ENCODE results near the gene STEAP4. TPM values are rescaled to one million over a fixed set of nuclear protein-coding genes. Genes with fewer than 3 reads are reported as not detected.

STEAP4 gene
- polyA plus RNA-seq, 1 of the 3 experiments (the other 2 are of a cell fraction): not detected

DNA sequence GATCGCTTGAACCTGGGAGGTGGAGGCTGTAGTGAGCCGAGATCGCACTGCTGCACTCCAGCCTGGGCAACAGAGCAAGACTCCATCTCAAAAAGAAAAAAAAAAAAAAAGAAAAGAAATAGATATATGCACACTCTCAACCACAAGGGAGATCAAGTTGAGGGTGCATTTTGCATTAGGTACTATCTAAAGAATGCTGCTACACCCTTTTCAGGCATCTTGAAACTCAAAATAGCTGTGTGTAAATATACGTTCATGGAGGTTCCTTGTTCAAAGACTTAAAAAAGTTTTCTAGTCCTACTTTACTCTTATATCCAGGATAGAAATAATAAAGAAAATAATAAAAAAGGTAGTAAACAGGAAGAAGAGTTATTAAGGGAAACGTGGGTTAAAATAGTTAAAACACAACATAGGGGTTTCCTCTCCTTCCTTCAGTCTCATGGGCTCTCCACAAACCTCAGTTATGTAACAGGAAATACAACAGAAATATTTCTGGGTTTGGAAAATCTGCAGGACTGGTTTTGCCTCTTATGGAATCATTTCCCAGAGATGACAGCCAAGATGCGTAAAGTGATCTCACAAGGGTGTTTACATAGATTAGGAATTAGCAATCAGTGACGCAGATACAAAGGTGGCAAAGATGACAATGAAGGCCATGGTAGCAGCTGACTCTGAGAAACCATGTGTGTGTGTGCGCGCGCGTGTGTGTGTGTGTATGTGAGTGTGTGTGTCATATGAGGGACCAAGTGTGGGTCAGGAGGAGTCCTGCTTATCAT, 15.1 kb downstream of the STEAP4 start:
- Histone ChIP-seq H3K36me3 (replicated peaks in 1 of 2; ENCODE audit: control insufficient read depth in 1 of 2, insufficient read depth in 2 of 2, low read length in 1 of 2) (no peaks in the 10 kb centered on the region), H3K27ac (ENCODE audit: low read depth in 2 of 2, low read length in 1 of 2) (no peak overlapping the region), H3K27me3 (ENCODE audit: insufficient read depth) (no peaks in the 10 kb centered on the region), H3K4me3 (ENCODE audit: low read depth in 2 of 2, low read length in 1 of 2) (no peak overlapping the region), H3K79me2 (ENCODE audit: insufficient read depth) (no peaks in the 10 kb centered on the region), H3K9me3 (no peaks in the 10 kb centered on the region), H3K9me2 (0 out of 2 replicates have a peak, but pooled peaks cover 2% of the 10 kb centered on the region), H3F3A (replicated peaks; ENCODE audit: insufficient read depth) (no peaks in the 10 kb centered on the region), H3K9ac (no peak overlapping the region), H4K20me1 (ENCODE audit: insufficient read depth) (no peaks in the 10 kb centered on the region), H3K4me1 (ENCODE audit: control insufficient read depth in 1 of 2, insufficient read depth in 2 of 2, low read depth in 1 of 2, low read length in 1 of 2) (no peaks in the 10 kb centered on the region), H2AFZ (ENCODE audit: low read depth) (no peak overlapping the region), H3K4me2 (no peak overlapping the region)
- TF ChIP-seq FOSL2 (IDR thresholded peaks at IDR 0.05; ENCODE audit: borderline replicate concordance, low read depth) (no peak), FOXM1 (IDR thresholded peaks at IDR 0.05; ENCODE audit: low read depth) (no peak), GATA2 (CRISPR knock-in tag; IDR thresholded peaks at IDR 0.05) (no peak), SMC3 (IDR thresholded peaks at IDR 0.05; ENCODE audit: low read depth, low read length) (no peak), MXI1 (IDR thresholded peaks at IDR 0.05; ENCODE audit: low read depth, low read length) (no peak), YY1 (IDR thresholded peaks at IDR 0.05; ENCODE audit: low read depth) (no peak), TAF1 (IDR thresholded peaks at IDR 0.05; ENCODE audit: borderline replicate concordance, low read depth, low read length) (no peak), SIN3A (IDR thresholded peaks at IDR 0.05; ENCODE audit: borderline replicate concordance, low read depth, low read length) (no peak), NFIC (IDR thresholded peaks at IDR 0.05; ENCODE audit: borderline replicate concordance) (no peak)
- TF ChIP-seq, protein P1, sequence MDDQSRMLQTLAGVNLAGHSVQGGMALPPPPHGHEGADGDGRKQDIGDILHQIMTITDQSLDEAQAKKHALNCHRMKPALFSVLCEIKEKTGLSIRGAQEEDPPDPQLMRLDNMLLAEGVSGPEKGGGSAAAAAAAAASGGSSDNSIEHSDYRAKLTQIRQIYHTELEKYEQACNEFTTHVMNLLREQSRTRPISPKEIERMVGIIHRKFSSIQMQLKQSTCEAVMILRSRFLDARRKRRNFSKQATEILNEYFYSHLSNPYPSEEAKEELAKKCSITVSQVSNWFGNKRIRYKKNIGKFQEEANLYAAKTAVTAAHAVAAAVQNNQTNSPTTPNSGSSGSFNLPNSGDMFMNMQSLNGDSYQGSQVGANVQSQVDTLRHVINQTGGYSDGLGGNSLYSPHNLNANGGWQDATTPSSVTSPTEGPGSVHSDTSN (IDR thresholded peaks at IDR 0.05): no peak
- TF ChIP-seq, protein P2, sequence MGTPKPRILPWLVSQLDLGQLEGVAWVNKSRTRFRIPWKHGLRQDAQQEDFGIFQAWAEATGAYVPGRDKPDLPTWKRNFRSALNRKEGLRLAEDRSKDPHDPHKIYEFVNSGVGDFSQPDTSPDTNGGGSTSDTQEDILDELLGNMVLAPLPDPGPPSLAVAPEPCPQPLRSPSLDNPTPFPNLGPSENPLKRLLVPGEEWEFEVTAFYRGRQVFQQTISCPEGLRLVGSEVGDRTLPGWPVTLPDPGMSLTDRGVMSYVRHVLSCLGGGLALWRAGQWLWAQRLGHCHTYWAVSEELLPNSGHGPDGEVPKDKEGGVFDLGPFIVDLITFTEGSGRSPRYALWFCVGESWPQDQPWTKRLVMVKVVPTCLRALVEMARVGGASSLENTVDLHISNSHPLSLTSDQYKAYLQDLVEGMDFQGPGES (IDR thresholded peaks at IDR 0.05; ENCODE audit: low read depth, low read length): no peak
- TF ChIP-seq, protein P3, sequence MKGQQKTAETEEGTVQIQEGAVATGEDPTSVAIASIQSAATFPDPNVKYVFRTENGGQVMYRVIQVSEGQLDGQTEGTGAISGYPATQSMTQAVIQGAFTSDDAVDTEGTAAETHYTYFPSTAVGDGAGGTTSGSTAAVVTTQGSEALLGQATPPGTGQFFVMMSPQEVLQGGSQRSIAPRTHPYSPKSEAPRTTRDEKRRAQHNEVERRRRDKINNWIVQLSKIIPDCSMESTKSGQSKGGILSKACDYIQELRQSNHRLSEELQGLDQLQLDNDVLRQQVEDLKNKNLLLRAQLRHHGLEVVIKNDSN (IDR thresholded peaks at IDR 0.05; ENCODE audit: borderline replicate concordance, low read depth): no peak
- TF ChIP-seq, protein P4, sequence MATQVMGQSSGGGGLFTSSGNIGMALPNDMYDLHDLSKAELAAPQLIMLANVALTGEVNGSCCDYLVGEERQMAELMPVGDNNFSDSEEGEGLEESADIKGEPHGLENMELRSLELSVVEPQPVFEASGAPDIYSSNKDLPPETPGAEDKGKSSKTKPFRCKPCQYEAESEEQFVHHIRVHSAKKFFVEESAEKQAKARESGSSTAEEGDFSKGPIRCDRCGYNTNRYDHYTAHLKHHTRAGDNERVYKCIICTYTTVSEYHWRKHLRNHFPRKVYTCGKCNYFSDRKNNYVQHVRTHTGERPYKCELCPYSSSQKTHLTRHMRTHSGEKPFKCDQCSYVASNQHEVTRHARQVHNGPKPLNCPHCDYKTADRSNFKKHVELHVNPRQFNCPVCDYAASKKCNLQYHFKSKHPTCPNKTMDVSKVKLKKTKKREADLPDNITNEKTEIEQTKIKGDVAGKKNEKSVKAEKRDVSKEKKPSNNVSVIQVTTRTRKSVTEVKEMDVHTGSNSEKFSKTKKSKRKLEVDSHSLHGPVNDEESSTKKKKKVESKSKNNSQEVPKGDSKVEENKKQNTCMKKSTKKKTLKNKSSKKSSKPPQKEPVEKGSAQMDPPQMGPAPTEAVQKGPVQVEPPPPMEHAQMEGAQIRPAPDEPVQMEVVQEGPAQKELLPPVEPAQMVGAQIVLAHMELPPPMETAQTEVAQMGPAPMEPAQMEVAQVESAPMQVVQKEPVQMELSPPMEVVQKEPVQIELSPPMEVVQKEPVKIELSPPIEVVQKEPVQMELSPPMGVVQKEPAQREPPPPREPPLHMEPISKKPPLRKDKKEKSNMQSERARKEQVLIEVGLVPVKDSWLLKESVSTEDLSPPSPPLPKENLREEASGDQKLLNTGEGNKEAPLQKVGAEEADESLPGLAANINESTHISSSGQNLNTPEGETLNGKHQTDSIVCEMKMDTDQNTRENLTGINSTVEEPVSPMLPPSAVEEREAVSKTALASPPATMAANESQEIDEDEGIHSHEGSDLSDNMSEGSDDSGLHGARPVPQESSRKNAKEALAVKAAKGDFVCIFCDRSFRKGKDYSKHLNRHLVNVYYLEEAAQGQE (IDR thresholded peaks at IDR 0.05; ENCODE audit: low read depth, low read length): no peak
- POLR2A ChIA-PET: no interaction called here
- CTCF ChIA-PET: no interaction called here
- no peak for DNase-seq
- WGBS (ENCODE audit: low lambda C conversion rate): 78% methylated on average over 11 of the region's 11 CpGs
